Astrocyte (in vitro differentiated cells and primary cell): Measurements from ENCODE around the gene ELFN2. TPM values are rescaled to one million over a fixed set of nuclear protein-coding genes. Genes with fewer than 3 reads are reported as not detected.

Source experiments
- DNase-seq: peaks from one replicate; pipeline ENCODE4 v3.0.0-alpha.2; 2010; ENCODE audit warnings: low read depth
- FAIRE-seq: peaks from 2 replicates; lab custom pipeline; 2011; peaks lifted over from hg19 to GRCh38; lab: Jason Lieb, UNC
- H2AFZ ChIP-seq: 2 replicates; pipeline ENCODE4 v1.6.0; 2012; ENCODE audit warnings: low read depth, low read length, inconsistent platforms
- H3K27ac ChIP-seq: 2 replicates; pipeline ENCODE4 v1.5.1; 2011; ENCODE audit warnings: low read depth, low read length, inconsistent platforms
- H3K27me3 ChIP-seq: 2 replicates; pipeline ENCODE4 v1.6.0; 2011; ENCODE audit warnings: low read length, inconsistent platforms; ENCODE audit not compliant: insufficient read depth
- H3K36me3 ChIP-seq: 2 replicates; pipeline ENCODE4 v1.5.1; 2011; ENCODE audit warnings: low read length, inconsistent platforms; ENCODE audit not compliant: insufficient read depth
- H3K4me1 ChIP-seq: 2 replicates; pipeline ENCODE4 v1.5.1; 2011; ENCODE audit warnings: low read length, inconsistent platforms; ENCODE audit not compliant: insufficient read depth
- H3K4me2 ChIP-seq: 2 replicates; pipeline ENCODE4 v1.6.0; 2012; ENCODE audit warnings: low read length, inconsistent platforms
- H3K4me3 ChIP-seq: 2 replicates; pipeline ENCODE4 v1.5.1; 2011; ENCODE audit warnings: low read depth, mild to moderate bottlenecking, low read length, inconsistent platforms; ENCODE audit not compliant: insufficient read depth
- H3K79me2 ChIP-seq: 2 replicates; pipeline ENCODE4 v1.6.0; 2012; ENCODE audit warnings: mild to moderate bottlenecking, low read length, inconsistent platforms; ENCODE audit not compliant: insufficient read depth
- H3K9ac ChIP-seq: 2 replicates; pipeline ENCODE4 v1.6.0; 2012; ENCODE audit warnings: mild to moderate bottlenecking, low read length, inconsistent platforms
- H3K9me3 ChIP-seq: 2 replicates; pipeline ENCODE4 v1.5.1; 2012; ENCODE audit warnings: low read depth, mild to moderate bottlenecking, low read length, inconsistent platforms; ENCODE audit not compliant: insufficient read depth
- H4K20me1 ChIP-seq: 2 replicates; pipeline ENCODE4 v1.6.0; 2012; ENCODE audit warnings: low read length, inconsistent platforms; ENCODE audit not compliant: insufficient read depth
- H3K27ac Mint-ChIP-seq: one replicate; pipeline ENCODE4 v1.8.0; 2021; ENCODE audit warnings: mild to moderate bottlenecking, mixed read lengths; ENCODE audit not compliant: unreplicated experiment
- H3K27me3 Mint-ChIP-seq: one replicate; pipeline ENCODE4 v1.8.0; 2021; ENCODE audit warnings: low read depth, mixed read lengths; ENCODE audit not compliant: unreplicated experiment
- H3K36me3 Mint-ChIP-seq: one replicate; pipeline ENCODE4 v1.8.0; 2021; ENCODE audit warnings: low read depth, mixed read lengths; ENCODE audit not compliant: unreplicated experiment
- H3K4me1 Mint-ChIP-seq: one replicate; pipeline ENCODE4 v1.8.0; 2021; ENCODE audit warnings: low read depth, mixed read lengths; ENCODE audit not compliant: unreplicated experiment
- H3K4me3 Mint-ChIP-seq: one replicate; pipeline ENCODE4 v1.8.0; 2021; ENCODE audit warnings: mild to moderate bottlenecking, moderate library complexity, mixed read lengths; ENCODE audit not compliant: unreplicated experiment
- H3K9me3 Mint-ChIP-seq: one replicate; pipeline ENCODE4 v1.8.0; 2021; ENCODE audit warnings: mild to moderate bottlenecking, mixed read lengths; ENCODE audit not compliant: unreplicated experiment
- EZH2 ChIP-seq: IDR thresholded peaks from 2 replicates; pipeline ENCODE4 v1.6.1; 2012; ENCODE audit warnings: mild to moderate bottlenecking, low read length, inconsistent platforms; ENCODE audit not compliant: insufficient read depth
- total RNA-seq: library from RNA; stranded (reverse); gene quantifications from 2 replicates; pipeline ENCODE4 v1.2.1, GENCODE V29; 2021
- TF ChIP-seq, protein P1 (sequence below): IDR thresholded peaks from 2 replicates; pipeline ENCODE4 v1.5.1; 2011; ENCODE audit warnings: low read depth, mild to moderate bottlenecking, inconsistent platforms, low read length, moderate library complexity; ENCODE audit not compliant: insufficient read depth

Gene ELFN2
- total RNA-seq, 1 donor from 2014 or later = 2.8 TPM

- Mint-ChIP-seq H3K36me3 (no peaks in the 10 kb centered on the region), H3K27ac (no peak overlapping the region), H3K27me3 (peaks cover 71% of the 10 kb centered on the region), H3K4me3 (no peak overlapping the region), H3K9me3 (no peaks in the 10 kb centered on the region), H3K4me1 (no peaks in the 10 kb centered on the region)
- Histone ChIP-seq H2AFZ (no peak overlapping the region), H3K9me3 (no peaks in the 10 kb centered on the region), H3K4me2 (no peak overlapping the region), H3K27ac (no peak overlapping the region), H3K79me2 (no peaks in the 10 kb centered on the region), H3K4me3 (no peak overlapping the region), H3K9ac (no peak overlapping the region), H3K27me3 (no peaks in the 10 kb centered on the region), H3K4me1 (peaks cover 21% of the 10 kb centered on the region), H3K36me3 (no peaks in the 10 kb centered on the region), H4K20me1 (no peaks in the 10 kb centered on the region)
- TF ChIP-seq, protein P1, sequence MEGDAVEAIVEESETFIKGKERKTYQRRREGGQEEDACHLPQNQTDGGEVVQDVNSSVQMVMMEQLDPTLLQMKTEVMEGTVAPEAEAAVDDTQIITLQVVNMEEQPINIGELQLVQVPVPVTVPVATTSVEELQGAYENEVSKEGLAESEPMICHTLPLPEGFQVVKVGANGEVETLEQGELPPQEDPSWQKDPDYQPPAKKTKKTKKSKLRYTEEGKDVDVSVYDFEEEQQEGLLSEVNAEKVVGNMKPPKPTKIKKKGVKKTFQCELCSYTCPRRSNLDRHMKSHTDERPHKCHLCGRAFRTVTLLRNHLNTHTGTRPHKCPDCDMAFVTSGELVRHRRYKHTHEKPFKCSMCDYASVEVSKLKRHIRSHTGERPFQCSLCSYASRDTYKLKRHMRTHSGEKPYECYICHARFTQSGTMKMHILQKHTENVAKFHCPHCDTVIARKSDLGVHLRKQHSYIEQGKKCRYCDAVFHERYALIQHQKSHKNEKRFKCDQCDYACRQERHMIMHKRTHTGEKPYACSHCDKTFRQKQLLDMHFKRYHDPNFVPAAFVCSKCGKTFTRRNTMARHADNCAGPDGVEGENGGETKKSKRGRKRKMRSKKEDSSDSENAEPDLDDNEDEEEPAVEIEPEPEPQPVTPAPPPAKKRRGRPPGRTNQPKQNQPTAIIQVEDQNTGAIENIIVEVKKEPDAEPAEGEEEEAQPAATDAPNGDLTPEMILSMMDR = no peak
- no peak for TF ChIP-seq EZH2
- FAIRE-seq (no peak), DNase-seq (no peak)
Measured at GRCh38 chr22:37349043-37349814, 78.0 kb downstream of the ELFN2 start.

DNA sequence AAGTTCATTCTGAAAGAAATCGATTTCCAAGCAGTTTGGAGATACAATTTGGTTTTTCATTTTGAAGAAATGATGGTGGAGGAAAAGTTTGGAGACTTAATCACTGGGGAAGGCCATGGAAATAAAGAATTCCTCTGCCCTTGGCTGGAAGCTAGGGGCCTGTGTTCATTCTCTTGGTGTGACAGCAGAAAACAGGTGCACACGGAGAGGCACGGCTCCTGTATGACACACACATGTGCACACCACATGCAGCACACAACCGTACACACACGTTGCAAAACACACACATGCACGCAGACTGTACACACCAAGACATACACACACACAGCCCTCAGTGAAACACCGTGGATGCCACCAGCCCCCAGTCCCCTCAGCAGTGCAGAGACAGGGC, 80.8 kb downstream of the ELFN2 start:
- Histone ChIP-seq H3K4me2 (peak overlapping the region; percentile 56), H3K4me3 (no peak overlapping the region)
- no peak for FAIRE-seq

More for the DNA sequence above, 80.8 kb downstream of the ELFN2 start:
- Histone ChIP-seq H3K4me1 (peaks cover 10% of the 10 kb centered on the region), H3K79me2 (no peaks in the 10 kb centered on the region), H2AFZ (no peak overlapping the region), H3K9ac (peak overlapping the region; percentile 23), H4K20me1 (no peaks in the 10 kb centered on the region), H3K27me3 (peaks cover 7% of the 10 kb centered on the region), H3K9me3 (no peaks in the 10 kb centered on the region), H3K36me3 (no peaks in the 10 kb centered on the region), H3K27ac (no peak overlapping the region)
- TF ChIP-seq, protein P1 = no peak
- TF ChIP-seq EZH2 = no peak
- Mint-ChIP-seq H3K36me3 (no peaks in the 10 kb centered on the region), H3K27me3 (peaks cover 54% of the 10 kb centered on the region), H3K4me3 (no peak overlapping the region), H3K27ac (no peak overlapping the region), H3K9me3 (no peaks in the 10 kb centered on the region), H3K4me1 (no peaks in the 10 kb centered on the region)
- DNase-seq = no peak
